ENCODE results near the gene AOPEP.

DNA sequence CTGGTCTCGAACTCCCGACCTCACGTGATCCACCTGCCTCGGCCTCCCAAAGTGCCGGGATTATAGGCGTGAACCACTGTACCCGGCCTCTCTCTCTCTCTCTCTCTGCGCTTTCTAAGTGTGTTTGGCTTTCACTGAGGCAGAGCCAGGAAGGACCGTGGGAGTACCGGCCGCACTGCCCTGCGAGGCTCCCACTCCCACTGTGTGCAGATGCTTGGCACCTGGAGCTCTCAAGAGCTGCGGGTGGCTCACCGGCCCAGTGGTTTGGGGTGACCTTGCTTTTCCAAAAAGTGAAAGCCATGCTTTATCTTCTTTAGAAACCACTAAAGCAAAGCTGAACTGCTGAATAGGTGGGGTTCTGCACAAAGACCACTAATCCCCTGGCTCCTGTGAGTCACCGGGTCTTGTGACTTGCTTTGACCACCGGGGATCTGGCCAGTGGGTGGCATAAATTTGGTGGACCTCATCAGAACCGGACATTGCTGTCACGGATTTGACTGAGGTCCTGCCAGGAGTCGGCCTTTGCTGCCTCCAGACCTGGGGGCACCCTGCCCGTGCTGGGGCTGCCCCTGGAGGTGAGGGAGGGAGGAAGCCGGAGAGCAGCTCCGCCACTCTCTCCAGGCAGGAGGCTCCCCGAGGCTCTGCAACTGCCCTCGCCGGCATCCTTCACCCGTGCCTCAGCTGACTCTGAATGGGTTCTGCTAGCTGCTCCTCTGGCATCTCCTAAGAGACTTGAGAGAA is 362.1 kb downstream of the AOPEP start:
- TF ChIP-seq, protein P1, sequence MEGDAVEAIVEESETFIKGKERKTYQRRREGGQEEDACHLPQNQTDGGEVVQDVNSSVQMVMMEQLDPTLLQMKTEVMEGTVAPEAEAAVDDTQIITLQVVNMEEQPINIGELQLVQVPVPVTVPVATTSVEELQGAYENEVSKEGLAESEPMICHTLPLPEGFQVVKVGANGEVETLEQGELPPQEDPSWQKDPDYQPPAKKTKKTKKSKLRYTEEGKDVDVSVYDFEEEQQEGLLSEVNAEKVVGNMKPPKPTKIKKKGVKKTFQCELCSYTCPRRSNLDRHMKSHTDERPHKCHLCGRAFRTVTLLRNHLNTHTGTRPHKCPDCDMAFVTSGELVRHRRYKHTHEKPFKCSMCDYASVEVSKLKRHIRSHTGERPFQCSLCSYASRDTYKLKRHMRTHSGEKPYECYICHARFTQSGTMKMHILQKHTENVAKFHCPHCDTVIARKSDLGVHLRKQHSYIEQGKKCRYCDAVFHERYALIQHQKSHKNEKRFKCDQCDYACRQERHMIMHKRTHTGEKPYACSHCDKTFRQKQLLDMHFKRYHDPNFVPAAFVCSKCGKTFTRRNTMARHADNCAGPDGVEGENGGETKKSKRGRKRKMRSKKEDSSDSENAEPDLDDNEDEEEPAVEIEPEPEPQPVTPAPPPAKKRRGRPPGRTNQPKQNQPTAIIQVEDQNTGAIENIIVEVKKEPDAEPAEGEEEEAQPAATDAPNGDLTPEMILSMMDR (IDR thresholded peaks at IDR 0.05): no peak
- TF ChIP-seq POLR2AphosphoS5 (IDR thresholded peaks at IDR 0.05): no peak
- TF ChIP-seq EP300 (IDR thresholded peaks at IDR 0.05): no peak

All from suprapubic skin (tissue), 4 donors.